HepG2 (cell line): ENCODE measurements around the gene EBPL. TPM values are rescaled to one million over a fixed set of nuclear protein-coding genes. Genes with fewer than 3 reads are reported as not detected.

Source experiments
- BCL3 ChIP-seq: sonication (generic); formaldehyde crosslinking; IDR thresholded peaks from 2 replicates; pipeline ENCODE4 v1.5.1; 2020; ENCODE audit warnings: mild to moderate bottlenecking, missing genetic modification reagents, moderate library complexity
- CEBPZ ChIP-seq: IDR thresholded peaks from 2 replicates; pipeline ENCODE4 v1.6.1; 2012; ENCODE audit warnings: low read length, improper control_type of control experiment
- CTCF ChIP-seq: sonication (generic); formaldehyde crosslinking; IDR thresholded peaks from 2 replicates; pipeline ENCODE4 v1.5.0; 2020; ENCODE audit warnings: mild to moderate bottlenecking, missing genetic modification reagents, moderate library complexity
- HNRNPL ChIP-seq: fragments of 200-400 bp; formaldehyde crosslinking; IDR thresholded peaks from 2 replicates; pipeline ENCODE4 v1.6.1; 2017; ENCODE audit warnings: mild to moderate bottlenecking, low read depth, low read length
- ISX ChIP-seq: sonication (generic); formaldehyde crosslinking; conservative IDR thresholded peaks from 2 replicates; pipeline ENCODE4 v1.5.0; 2020; ENCODE audit warnings: missing genetic modification reagents
- MLLT10 ChIP-seq: sonication (generic); formaldehyde crosslinking; IDR thresholded peaks from 2 replicates; pipeline ENCODE4 v1.4.0; 2020; ENCODE audit warnings: missing genetic modification reagents
- MTF1 ChIP-seq: sonication (generic); formaldehyde crosslinking; IDR thresholded peaks from 2 replicates; pipeline ENCODE4 v1.5.0; 2020; ENCODE audit warnings: missing genetic modification reagents
- POLR2AphosphoS5 ChIP-seq: IDR thresholded peaks from 2 replicates; pipeline ENCODE4 v1.6.1; 2012; ENCODE audit warnings: low read depth, low read length
- RAD21 ChIP-seq: fragments of 450-650 bp; formaldehyde crosslinking; IDR thresholded peaks from 2 replicates; pipeline ENCODE4 v1.5.0; 2020; ENCODE audit warnings: mild to moderate bottlenecking
- SCMH1 ChIP-seq: sonication (generic); formaldehyde crosslinking; IDR thresholded peaks from 2 replicates; pipeline ENCODE4 v1.9.0; 2021; ENCODE audit warnings: missing genetic modification reagents, mild to moderate bottlenecking, borderline replicate concordance
- SMC3 ChIP-seq: IDR thresholded peaks from 2 replicates; pipeline ENCODE4 v1.6.1; 2011; ENCODE audit warnings: low read length, improper control_type of control experiment
- ZNF652 ChIP-seq: IDR thresholded peaks from 2 replicates; pipeline ENCODE4 v1.6.1; 2016; ENCODE audit warnings: low read depth, borderline replicate concordance
- ZNF713 ChIP-seq: sonication (generic); formaldehyde crosslinking; IDR thresholded peaks from 2 replicates; pipeline ENCODE4 v1.4.0; 2020; ENCODE audit warnings: mild to moderate bottlenecking, missing genetic modification reagents
- ZUFSP ChIP-seq: sonication (generic); formaldehyde crosslinking; IDR thresholded peaks from 2 replicates; pipeline ENCODE4 v1.9.0; 2021; ENCODE audit warnings: missing genetic modification reagents, mild to moderate bottlenecking, borderline replicate concordance
- ZZZ3 ChIP-seq: sonication (generic); formaldehyde crosslinking; IDR thresholded peaks from 2 replicates; pipeline ENCODE4 v1.4.0; 2020; ENCODE audit warnings: missing genetic modification reagents, mild to moderate bottlenecking, borderline replicate concordance
- polyA plus RNA-seq, 8 experiments: library from polyadenylated mRNA; depleted of rRNA in 3 of 8; stranded (reverse) in 7 of 8; unstranded in 1 of 8; fragments of >200 nt; fragmentation: Illumina TruSeq in 4 of 8; extraction: Trizol in 4 of 8; gene quantifications; 2 replicates each; pipeline versions ENCODE4 v1.2.1 to v1.2.3, GENCODE V29; 2011 to 2016; ENCODE audit warnings: low read depth in 4 of 8, missing spikeins in 1 of 8, mixed read lengths in 1 of 8; ENCODE audit not compliant: insufficient read depth in 1 of 8
- total RNA-seq, 5 experiments: library from RNA; depleted of rRNA; stranded (reverse); fragments of >200 nt; fragmentation: Illumina TruSeq; extraction: Trizol; gene quantifications; 2 replicates each; pipeline ENCODE4 v1.2.3, GENCODE V29; 2016; ENCODE audit warnings: low read depth in 1 of 5
- TF ChIP-seq, protein P1 (sequence below): sonication (generic); formaldehyde crosslinking; IDR thresholded peaks from 2 replicates; pipeline ENCODE4 v1.4.0; 2020; ENCODE audit warnings: missing genetic modification reagents
- TF ChIP-seq, protein P2 (sequence below): sonication (generic); formaldehyde crosslinking; IDR thresholded peaks from 2 replicates; pipeline ENCODE4 v1.4.0; 2020; ENCODE audit warnings: missing genetic modification reagents, mild to moderate bottlenecking, borderline replicate concordance
- TF ChIP-seq, protein P3 (sequence below): sonication (generic); formaldehyde crosslinking; IDR thresholded peaks from 2 replicates; pipeline ENCODE4 v1.8.1; 2023; ENCODE audit warnings: mild to moderate bottlenecking, missing genetic modification reagents

The EBPL gene
- total and polyA plus RNA-seq, 2 of the 13 experiments (the other 11 are each of a cell fraction or from before 2014, with no cell fraction given) = 96.5 to 152 TPM

GRCh38 chr13:49679246-49679645 lies 12.0 kb downstream of the EBPL start (continued):
- TF ChIP-seq, protein P1, sequence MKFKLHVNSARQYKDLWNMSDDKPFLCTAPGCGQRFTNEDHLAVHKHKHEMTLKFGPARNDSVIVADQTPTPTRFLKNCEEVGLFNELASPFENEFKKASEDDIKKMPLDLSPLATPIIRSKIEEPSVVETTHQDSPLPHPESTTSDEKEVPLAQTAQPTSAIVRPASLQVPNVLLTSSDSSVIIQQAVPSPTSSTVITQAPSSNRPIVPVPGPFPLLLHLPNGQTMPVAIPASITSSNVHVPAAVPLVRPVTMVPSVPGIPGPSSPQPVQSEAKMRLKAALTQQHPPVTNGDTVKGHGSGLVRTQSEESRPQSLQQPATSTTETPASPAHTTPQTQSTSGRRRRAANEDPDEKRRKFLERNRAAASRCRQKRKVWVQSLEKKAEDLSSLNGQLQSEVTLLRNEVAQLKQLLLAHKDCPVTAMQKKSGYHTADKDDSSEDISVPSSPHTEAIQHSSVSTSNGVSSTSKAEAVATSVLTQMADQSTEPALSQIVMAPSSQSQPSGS (CRISPR knock-in tag) = no peak
- no peak for TF ChIP-seq POLR2AphosphoS5
- TF ChIP-seq CEBPZ = no peak
- TF ChIP-seq, protein P2, sequence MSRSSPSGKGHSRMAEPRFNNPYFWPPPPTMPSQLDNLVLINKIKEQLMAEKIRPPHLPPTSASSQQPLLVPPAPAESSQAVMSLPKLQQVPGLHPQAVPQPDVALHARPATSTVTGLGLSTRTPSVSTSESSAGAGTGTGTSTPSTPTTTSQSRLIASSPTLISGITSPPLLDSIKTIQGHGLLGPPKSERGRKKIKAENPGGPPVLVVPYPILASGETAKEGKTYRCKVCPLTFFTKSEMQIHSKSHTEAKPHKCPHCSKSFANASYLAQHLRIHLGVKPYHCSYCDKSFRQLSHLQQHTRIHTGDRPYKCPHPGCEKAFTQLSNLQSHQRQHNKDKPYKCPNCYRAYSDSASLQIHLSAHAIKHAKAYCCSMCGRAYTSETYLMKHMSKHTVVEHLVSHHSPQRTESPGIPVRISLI (CRISPR knock-in tag) = no peak
- TF ChIP-seq MTF1 (CRISPR knock-in tag) = no peak
- no peak for TF ChIP-seq HNRNPL
- 0 out of 2 replicates have a peak, but pooled peaks have one; percentile 13 for TF ChIP-seq RAD21
- peak; percentile 34; the same call in 1 of the 2 replicates for TF ChIP-seq ZNF652 (CRISPR knock-in tag)
- peak; percentile 66 for TF ChIP-seq CTCF
- no peak for TF ChIP-seq SMC3
- no peak for TF ChIP-seq ZNF713 (CRISPR knock-in tag)
- TF ChIP-seq, protein P3, sequence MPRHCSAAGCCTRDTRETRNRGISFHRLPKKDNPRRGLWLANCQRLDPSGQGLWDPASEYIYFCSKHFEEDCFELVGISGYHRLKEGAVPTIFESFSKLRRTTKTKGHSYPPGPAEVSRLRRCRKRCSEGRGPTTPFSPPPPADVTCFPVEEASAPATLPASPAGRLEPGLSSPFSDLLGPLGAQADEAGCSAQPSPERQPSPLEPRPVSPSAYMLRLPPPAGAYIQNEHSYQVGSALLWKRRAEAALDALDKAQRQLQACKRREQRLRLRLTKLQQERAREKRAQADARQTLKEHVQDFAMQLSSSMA = no peak
- no peak for TF ChIP-seq ZZZ3 (CRISPR knock-in tag)
- TF ChIP-seq ISX (CRISPR knock-in tag) = no peak
- no peak for TF ChIP-seq MLLT10 (CRISPR knock-in tag)
- no peak for TF ChIP-seq ZUFSP (CRISPR knock-in tag)
- no peak for TF ChIP-seq BCL3 (CRISPR knock-in tag)
- TF ChIP-seq SCMH1 (CRISPR knock-in tag) = no peak
